HuH-7.5 (cell line): ENCODE data around the gene SHB.
A peak's percentile ranks its signal among the peaks of the same experiment; 100 is the strongest.
"Not testable (repeated sequence)": the region's sequence is repeated elsewhere in the genome, so short reads cannot be mapped to it uniquely, and the experiment has no call there.

Experiments used
- DNase-seq: peaks from one replicate; pipeline ENCODE4 v3.0.0; 2011; ENCODE audit warnings: low spot score

Gene SHB

GRCh38 chr9:37918665-37919170 is 150.3 kb downstream of the SHB start:
- DNase-seq = no peak

GRCh38 chr9:37917801-37918664 is 151.0 kb downstream of the SHB start:
- DNase-seq = no peak

DNA sequence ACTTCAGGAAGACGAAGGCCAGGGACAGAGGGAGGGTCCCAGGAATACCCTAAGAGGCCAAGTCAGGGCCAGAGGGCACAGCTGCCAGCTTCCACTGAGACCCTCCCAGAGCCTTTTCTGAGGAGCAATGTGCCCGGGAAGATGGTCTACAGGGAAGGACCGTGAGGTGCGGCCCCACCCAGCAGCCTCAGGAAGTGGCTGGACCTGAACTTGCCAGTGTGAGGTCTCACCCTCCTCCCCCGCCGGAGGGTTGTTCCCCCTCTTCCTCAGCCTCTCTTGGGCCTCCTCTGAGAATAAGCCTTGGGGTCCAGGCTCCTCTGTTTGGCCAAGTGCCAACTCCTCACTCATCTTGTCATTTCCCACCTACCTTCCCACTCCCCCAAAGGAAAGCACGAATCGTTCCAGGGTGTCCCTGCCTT is 151.7 kb downstream of the SHB start:
- no peak for DNase-seq

DNA sequence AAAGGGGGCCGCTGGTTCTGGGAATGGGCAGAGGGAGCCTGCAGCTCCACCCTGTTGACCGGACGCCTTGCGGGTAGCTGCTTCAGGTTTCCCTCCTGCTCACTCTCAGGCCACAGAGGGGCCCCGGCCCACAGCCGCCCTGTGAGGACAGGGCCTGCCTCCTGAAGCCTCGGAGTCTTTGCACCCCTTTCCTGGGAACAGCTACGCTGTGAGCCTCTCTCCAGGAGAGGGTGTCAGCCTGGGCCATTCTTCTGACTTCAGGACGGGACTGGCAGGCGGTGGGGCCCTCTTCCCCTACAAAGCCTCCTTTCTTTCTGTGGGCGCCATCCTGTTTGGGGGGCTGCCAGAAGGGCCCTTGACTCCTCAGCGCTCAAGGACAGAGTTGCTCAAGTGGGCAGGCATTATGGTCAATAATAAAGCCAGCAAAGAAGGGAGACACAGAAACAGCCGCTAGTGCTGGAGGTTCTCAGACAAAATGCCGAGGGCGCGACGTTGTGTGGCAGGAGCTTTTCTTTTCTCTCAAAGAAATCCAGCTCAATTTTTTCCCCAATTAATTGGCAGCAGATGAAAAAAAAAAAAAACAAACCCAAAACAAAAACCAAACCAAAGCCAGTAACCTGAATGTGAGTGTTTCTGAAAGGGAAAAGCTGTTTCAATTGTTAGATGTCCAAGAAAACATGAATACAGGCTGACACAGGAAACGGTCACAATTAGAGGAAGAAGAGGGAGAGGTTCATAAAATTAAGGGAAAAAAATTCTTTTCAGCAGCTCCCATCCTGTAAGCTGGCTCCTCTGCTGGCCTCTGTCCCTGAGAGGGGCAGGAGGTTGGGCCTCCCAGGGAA is 152.3 kb downstream of the SHB start:
- no peak for DNase-seq

DNA sequence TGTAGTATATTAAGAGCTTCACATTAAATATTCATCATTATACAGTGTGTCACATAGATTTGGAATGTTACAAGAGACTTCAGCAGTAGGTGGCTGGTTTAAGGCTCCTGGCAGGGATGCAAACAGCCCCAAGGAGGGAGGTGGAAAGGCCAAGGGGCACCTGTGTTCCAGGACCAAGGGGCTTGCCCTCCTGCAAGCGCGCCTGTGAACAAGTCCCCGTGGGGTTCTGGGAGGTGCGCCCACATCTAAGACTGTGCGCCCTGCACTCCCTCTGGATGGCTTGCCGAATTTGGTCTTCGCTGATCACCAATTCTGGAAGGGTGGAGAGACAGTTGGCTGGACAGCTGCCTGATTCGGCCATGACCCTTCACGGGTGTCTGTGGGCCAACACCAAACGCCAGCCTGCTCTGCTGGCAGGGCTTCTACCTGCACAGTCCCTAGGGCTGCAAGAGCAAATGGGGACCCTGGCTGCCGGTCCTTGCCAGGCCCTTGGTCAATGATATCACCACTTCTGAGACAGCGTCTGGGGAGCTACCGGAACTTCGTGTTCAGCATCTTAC is 153.0 kb downstream of the SHB start:
- no peak for DNase-seq

DNA sequence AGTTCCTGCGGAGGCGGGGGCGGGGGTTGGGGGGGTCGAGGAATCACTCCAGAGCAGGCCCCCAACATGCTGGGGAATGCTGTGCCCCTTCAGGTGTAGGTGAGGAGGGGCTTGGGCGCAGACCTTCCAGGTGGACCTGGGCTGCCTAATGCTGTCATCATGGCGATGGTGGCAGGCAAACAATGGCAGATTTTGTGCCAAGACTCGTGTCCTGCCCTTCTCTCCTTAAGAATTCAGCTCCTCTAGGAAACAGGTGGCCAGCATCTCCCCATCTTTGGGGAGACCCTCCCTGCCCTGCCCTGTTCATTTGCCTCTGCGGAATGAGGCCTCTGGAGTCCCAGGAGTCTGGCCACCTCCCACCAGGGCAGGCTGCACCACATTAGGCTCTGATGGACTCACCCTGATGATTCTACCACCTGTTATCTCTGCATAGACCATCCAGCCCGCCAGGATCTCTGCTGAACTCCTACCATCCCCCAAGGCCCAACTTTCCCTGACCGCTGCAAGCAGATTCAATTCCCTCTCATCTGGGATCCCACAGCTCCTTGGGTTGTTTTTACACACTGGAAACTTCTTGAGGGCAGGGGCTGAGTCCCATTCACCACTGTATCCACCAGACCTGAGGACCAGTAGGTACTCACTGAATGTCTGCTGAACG is 154.2 kb downstream of the SHB start:
- no peak for DNase-seq

DNA sequence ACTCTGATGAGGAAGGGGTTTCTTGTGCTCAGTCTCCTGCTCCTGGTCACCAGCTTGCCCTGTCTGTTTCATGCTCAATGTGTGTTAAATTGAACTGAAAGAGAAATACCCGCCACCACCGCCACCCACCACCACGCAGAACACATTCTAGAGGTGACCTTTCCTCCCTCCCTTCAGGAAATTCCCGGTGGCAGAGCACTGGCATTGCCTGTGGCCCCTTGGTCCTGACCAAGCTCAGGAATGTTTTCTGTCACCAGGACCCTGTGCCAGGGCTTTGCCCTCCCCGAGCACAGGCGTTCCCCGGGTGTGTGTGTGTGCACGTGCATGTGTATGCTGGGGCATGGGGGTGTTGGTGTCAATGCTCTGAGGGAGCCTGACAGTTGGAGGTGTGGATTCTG is 154.9 kb downstream of the SHB start:
- no peak for DNase-seq

GRCh38 chr9:37913480-37914153 is 155.4 kb downstream of the SHB start:
- peak; percentile 84 for DNase-seq

DNA sequence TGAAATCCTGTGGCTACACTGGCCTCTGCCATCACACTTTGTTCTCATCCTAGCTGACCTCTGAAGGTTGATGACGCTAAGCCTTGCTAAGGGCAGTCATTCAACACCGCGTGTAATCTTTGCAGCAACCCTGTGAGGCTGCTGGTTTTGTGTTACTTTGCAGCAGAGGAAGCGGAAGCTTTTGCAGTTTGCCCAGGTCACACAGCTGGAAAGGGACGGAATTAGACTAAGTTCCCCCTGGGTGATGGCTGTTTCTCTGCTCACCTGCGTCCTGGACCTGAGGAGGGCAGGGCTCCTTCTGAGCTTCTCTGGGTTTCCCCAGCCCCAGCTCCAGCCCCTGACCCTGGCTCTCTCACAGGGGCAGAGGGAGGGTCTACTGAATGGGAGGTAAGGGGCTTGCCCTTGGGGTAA is 157.8 kb downstream of the SHB start:
- no peak for DNase-seq

GRCh38 chr9:37910271-37910670 is 158.8 kb downstream of the SHB start:
- no peak for DNase-seq

DNA sequence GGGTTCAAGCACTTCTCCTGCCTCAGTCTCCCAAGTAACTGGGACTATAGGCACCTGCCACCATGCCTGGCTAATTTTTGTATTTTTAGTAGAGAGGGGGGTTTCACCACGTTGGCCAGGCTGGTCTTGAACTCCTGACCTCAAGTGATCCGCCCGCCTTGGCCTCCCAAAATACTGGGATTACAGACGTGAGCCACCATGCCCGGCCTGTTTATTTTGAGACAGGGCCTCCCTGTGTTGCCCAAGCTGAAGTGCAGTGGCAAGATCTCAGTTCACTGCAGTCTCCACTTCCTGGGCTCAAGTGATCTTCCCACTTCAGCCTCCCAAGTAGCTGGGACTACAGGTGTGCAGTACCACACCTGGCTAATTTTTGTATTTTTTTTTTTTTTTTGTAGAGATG is 159.2 kb downstream of the SHB start:
- DNase-seq = not testable (repeated sequence)

DNA sequence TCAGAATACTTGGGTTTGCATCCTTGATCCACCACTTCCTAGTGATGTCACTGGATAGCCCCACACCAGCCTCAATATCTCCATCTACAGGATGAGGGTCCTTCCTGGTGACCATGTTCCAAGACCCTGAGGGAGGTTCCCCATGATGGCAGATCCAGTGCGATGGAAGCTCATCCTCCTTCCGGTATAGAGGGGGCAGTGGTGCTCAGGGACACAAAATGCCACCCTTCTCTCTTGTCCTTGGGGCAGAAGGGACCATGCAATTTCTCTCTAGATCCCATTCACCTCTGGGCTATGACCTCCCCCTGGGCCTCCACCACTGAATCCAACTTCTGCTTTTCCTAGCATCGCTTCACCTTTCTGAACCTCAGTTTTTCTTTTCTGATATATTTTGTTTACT is 159.7 kb downstream of the SHB start:
- no peak for DNase-seq

DNA sequence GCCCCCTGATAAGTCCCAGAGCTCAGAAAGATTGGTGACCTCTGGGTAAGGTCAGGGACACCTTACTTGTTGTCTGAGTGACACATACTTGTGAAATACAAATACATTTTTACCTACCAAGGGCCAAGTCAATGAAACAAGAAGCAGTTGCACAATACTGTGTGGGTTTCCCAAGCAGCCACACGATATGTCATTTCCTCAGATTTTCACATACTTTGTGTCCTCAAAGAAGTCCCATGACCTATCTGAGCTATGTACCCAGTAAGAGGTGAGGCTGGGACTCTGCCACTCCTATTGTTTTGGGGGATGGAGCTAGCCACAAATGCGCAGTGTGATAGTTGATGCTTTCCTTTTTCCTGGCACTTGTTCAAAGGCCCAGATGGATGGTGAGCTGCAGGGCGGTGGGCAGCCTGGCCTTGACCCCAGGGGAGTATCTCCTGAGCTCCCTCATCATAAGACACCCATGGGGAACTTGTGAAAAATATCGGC is 160.3 kb downstream of the SHB start:
- DNase-seq = peak; percentile 42

- DNase-seq = no peak
Observed at GRCh38 chr9:37908283-37908682, 160.7 kb downstream of the SHB start.

- no peak for DNase-seq
Observed at GRCh38 chr9:37906312-37907239, 162.5 kb downstream of the SHB start.

DNA sequence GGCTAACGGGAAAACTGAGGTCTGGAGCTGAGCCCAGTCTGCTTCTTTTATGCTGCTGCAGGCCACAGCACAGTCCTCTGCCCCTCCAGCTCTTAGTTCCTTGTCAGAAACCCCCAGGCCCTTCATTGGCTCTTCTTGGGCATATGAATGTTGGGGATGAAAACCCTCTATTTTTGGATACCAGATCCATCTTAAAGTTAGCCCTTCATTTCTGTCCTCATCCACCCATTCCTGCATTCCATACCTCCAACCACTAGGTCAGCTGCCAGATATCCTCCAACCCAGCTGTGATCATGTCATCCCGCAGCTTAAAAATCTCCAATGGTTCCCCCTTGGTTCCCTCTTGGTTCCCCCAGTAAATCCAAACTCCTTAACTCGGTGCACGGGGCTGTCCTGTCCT is 163.3 kb downstream of the SHB start:
- no peak for DNase-seq

- DNase-seq = no peak
Observed at GRCh38 chr9:37905131-37905505, 163.9 kb downstream of the SHB start.

DNA sequence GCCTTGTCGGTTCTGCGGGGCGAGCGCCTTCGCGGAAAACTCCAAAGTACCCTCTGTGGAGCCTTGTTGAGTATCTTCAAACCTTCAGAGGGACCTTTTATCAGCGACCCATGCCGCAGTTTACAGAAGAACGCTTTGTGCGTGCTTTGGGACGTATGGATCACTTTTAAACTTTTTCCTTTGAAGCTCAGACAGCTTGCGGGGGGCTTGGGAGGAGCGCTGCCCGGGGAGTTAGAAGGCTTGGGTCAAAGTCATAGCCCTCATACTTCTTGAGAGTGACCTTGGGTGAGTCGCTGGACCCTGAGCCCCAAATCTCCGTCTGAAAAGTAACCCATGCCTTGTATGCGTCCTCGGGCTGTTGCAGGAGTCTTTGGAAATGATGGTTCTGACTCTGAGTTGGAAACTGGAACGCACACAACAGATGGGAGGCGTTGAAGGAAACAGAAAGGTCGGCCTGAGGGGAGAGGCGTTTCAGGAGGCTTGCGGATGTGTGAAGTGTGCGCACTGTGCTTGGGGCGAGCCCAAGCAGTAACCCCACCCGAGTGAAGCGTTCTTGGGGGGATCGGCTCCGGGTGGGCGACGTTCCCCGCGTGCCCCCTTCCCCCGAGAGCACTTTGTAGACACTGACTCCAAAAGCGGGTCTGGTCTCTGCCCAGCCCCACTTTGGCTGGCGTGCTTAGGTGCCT is 164.4 kb downstream of the SHB start:
- DNase-seq = no peak

- DNase-seq = peak; percentile 82
Observed at GRCh38 chr9:37903647-37904444, 165.2 kb downstream of the SHB start, which contains the start of gene SLC25A51. Gene SLC25A51, minus strand, starts transcription at chr9:37904127. Its CDS starts 15,577 bp downstream, at chr9:37888550.
